Thyroid gland (tissue), 4 donors: ENCODE data around the gene RNF144A. TPM values are rescaled to one million over a fixed set of nuclear protein-coding genes. Genes with fewer than 3 reads are reported as not detected.

Experiments used
- DNase-seq, 2 donors: peaks; one replicate each; pipeline ENCODE4 v3.0.0-alpha.2; 2019
- H3K27ac ChIP-seq, 3 donors: fragments of 200-600 bp; sonication (generic); 1 replicate in 2 of 3; 2 replicates in 1 of 3; pipeline ENCODE4 v1.5.1; 2016 to 2019; ENCODE audit warnings: mild to moderate bottlenecking in 1 of 3, moderate library complexity in 1 of 3
- H3K27me3 ChIP-seq: fragments of 200-600 bp; sonication (generic); one replicate; pipeline ENCODE4 v1.5.1; 2019
- H3K36me3 ChIP-seq, 2 donors: fragments of 200-600 bp; sonication (generic); one replicate each; pipeline ENCODE4 v1.5.1; 2016 to 2019
- H3K4me1 ChIP-seq, 2 donors: fragments of 200-600 bp; sonication (generic); one replicate each; pipeline ENCODE4 v1.5.1; 2017 to 2019
- H3K4me3 ChIP-seq, 3 donors: fragments of 200-600 bp; sonication (generic); replicated peaks in 1 of 3; 1 replicate in 2 of 3; 2 replicates in 1 of 3; pipeline ENCODE4 v1.5.1; 2016; ENCODE audit warnings: mild to moderate bottlenecking in 1 of 3
- H3K9me3 ChIP-seq: fragments of 200-600 bp; sonication (generic); one replicate; pipeline ENCODE4 v1.5.1; 2017
- CTCF ChIP-seq, 6 experiments: fragments of 200-600 bp in 3 of 6; fragments of 450-650 bp in 3 of 6; sonication (generic) in 3 of 6; IDR thresholded peaks; one replicate each; pipeline ENCODE4 v1.5.1; 2016 to 2019; ENCODE audit warnings: antibody characterized with exemption in 6 of 6, mild to moderate bottlenecking in 2 of 6, inconsistent platforms in 1 of 6, moderate library complexity in 1 of 6
- POLR2A ChIP-seq, 2 donors: fragments of 450-650 bp; IDR thresholded peaks; one replicate each; pipeline ENCODE4 v1.6.1; 2017; ENCODE audit warnings: antibody characterized with exemption in 2 of 2, mild to moderate bottlenecking in 2 of 2, moderate library complexity in 1 of 2
- WGBS, 2 donors: methylation state at CpG; one replicate each; pipeline ENCODE4 v1.1.5; 2017; 5-methylcytosine and 5-hydroxymethylcytosine counted together
- intact Hi-C: fragments of 100-400 bp; cut with DNase I; formaldehyde crosslinking; loops from one replicate; pipeline ENCODE4 v1.15.1; 2023
- total RNA-seq, 4 donors: library from RNA; depleted of rRNA; stranded (reverse); fragments of >200 nt; gene quantifications; one replicate each; pipeline ENCODE4 v1.2.3, GENCODE V29; 2016

RNF144A gene
- total RNA-seq, 4 donors from 2014 or later, result 8.0 to 12.2 (median 10.6) TPM

- Histone ChIP-seq H3K9me3 (no peaks in the 10 kb centered on the region), H3K27me3 (no peaks in the 10 kb centered on the region), H3K4me3 (no peak overlapping the region), H3K36me3 (no peaks in the 10 kb centered on the region), H3K4me1 (no peaks in the 10 kb centered on the region), H3K27ac (no peak overlapping the region)
- WGBS, 2 donors, result 86 to 88% methylated on average over 2 of the region's 2 CpGs
- intact Hi-C loops, result no loop called here
- DNase-seq, result no peak
- TF ChIP-seq POLR2A (IDR thresholded peaks at IDR 0.05) (no peak), CTCF (IDR thresholded peaks at IDR 0.05) (no peak)
Measured at GRCh38 chr2:6939071-6939470, 21.9 kb downstream of the RNF144A start.

- no peaks in the 10 kb centered on the region for H3K36me3 ChIP-seq
- TF ChIP-seq CTCF (IDR thresholded peaks at IDR 0.05) (no peak), POLR2A (IDR thresholded peaks at IDR 0.05) (no peak)
- no peak overlapping the region for H3K4me3 ChIP-seq
- no peaks in the 10 kb centered on the region for H3K27me3 ChIP-seq
- H3K9me3 ChIP-seq, result no peaks in the 10 kb centered on the region
- no peak for DNase-seq
- no peaks in the 10 kb centered on the region for H3K4me1 ChIP-seq
- intact Hi-C loops, result no loop called here
- no peak overlapping the region for H3K27ac ChIP-seq
- 96 to 97% methylated on average over 2 of the region's 2 CpGs for WGBS, 2 donors
Measured at GRCh38 chr2:6940820-6941219, 23.6 kb downstream of the RNF144A start.

GRCh38 chr2:6941299-6942046, 24.3 kb downstream of the RNF144A start:
- DNase-seq, result no peak
- intact Hi-C loops, result no loop called here
- no peaks in the 10 kb centered on the region for H3K27me3 ChIP-seq
- H3K9me3 ChIP-seq, result no peaks in the 10 kb centered on the region
- WGBS, 2 donors, result 92 to 96% methylated on average over 10 of the region's 10 CpGs
- H3K4me1 ChIP-seq, result no peaks in the 10 kb centered on the region
- H3K36me3 ChIP-seq, result no peaks in the 10 kb centered on the region
- no peak overlapping the region for H3K27ac ChIP-seq
- H3K4me3 ChIP-seq, result no peak overlapping the region
- no peak for TF ChIP-seq CTCF (IDR thresholded peaks at IDR 0.05)

- H3K4me1 ChIP-seq, result no peaks in the 10 kb centered on the region
- H3K9me3 ChIP-seq, result no peaks in the 10 kb centered on the region
- no peaks in the 10 kb centered on the region for H3K27me3 ChIP-seq
- no peak overlapping the region for H3K4me3 ChIP-seq
- 94% methylated on average over 8 of the region's 8 CpGs for WGBS, 2 donors
- DNase-seq, result no peak
- no peaks in the 10 kb centered on the region for H3K36me3 ChIP-seq
- no peak overlapping the region for H3K27ac ChIP-seq
- intact Hi-C loops, result no loop called here
- TF ChIP-seq CTCF (IDR thresholded peaks at IDR 0.05), result no peak
- TF ChIP-seq POLR2A (IDR thresholded peaks at IDR 0.05), result no peak
Measured at GRCh38 chr2:6942848-6943247, 25.6 kb downstream of the RNF144A start.

- no peaks in the 10 kb centered on the region for H3K36me3 ChIP-seq
- 84 to 87% methylated on average over 6 of the region's 6 CpGs for WGBS, 2 donors
- H3K27me3 ChIP-seq, result no peaks in the 10 kb centered on the region
- intact Hi-C loops, result no loop called here
- DNase-seq, result no peak
- no peak overlapping the region for H3K27ac ChIP-seq
- TF ChIP-seq CTCF (IDR thresholded peaks at IDR 0.05), result no peak
- TF ChIP-seq POLR2A (IDR thresholded peaks at IDR 0.05), result no peak
- H3K4me3 ChIP-seq, result no peak overlapping the region
- no peaks in the 10 kb centered on the region for H3K4me1 ChIP-seq
- no peaks in the 10 kb centered on the region for H3K9me3 ChIP-seq
Measured at GRCh38 chr2:6943523-6943922, 26.3 kb downstream of the RNF144A start.
